SH-SY5Y (cell line): ENCODE measurements around the gene LRRC15.

Experiments used
- GATA2 ChIP-seq: IDR thresholded peaks from 2 replicates; pipeline ENCODE4 v1.6.1; 2011; ENCODE audit warnings: mild to moderate bottlenecking, low read depth, low read length
- GATA3 ChIP-seq: IDR thresholded peaks from 2 replicates; pipeline ENCODE4 v1.6.1; 2011; ENCODE audit warnings: low read depth, mild to moderate bottlenecking, low read length, moderate library complexity

- TF ChIP-seq GATA2 (no peak), GATA3 (no peak)
These were observed 27.6 kb upstream of the LRRC15 start for GRCh38 chr3:194396859-194397756.
